Esophagus muscularis mucosa (tissue), 4 donors: ENCODE measurements around the gene PTF1A. TPM values are rescaled to one million over a fixed set of nuclear protein-coding genes. Genes with fewer than 3 reads are reported as not detected.

ENCODE experiments used
- DNase-seq: peaks from one replicate; pipeline ENCODE4 v3.0.0-alpha.2; 2017; ENCODE audit errors: extremely low spot score
- H3K27ac ChIP-seq, 4 donors: fragments of 200-600 bp; sonication (generic); replicated peaks in 1 of 4; 1 replicate in 3 of 4; 2 replicates in 1 of 4; pipeline ENCODE4 v1.5.1; 2016 to 2019; ENCODE audit warnings: mild to moderate bottlenecking in 1 of 4
- H3K27me3 ChIP-seq, 4 donors: fragments of 200-600 bp; sonication (generic); one replicate each; pipeline versions ENCODE4 v1.5.1 to v1.6.0; 2016 to 2019
- H3K36me3 ChIP-seq, 4 donors: fragments of 200-600 bp; sonication (generic); one replicate each; pipeline ENCODE4 v1.5.1; 2016 to 2019
- H3K4me1 ChIP-seq, 4 donors: fragments of 200-600 bp; sonication (generic); one replicate each; pipeline ENCODE4 v1.5.1; 2016 to 2019
- H3K4me3 ChIP-seq, 4 donors: fragments of 200-600 bp; sonication (generic); 1 replicate in 2 of 4; 2 replicates in 2 of 4; pipeline ENCODE4 v1.5.1; 2016 to 2019; ENCODE audit warnings: mild to moderate bottlenecking in 4 of 4, moderate library complexity in 1 of 4
- H3K9me3 ChIP-seq, 4 donors: fragments of 200-600 bp; sonication (generic); 1 replicate in 3 of 4; 2 replicates in 1 of 4; pipeline ENCODE4 v1.5.1; 2016 to 2019
- CTCF ChIP-seq, 3 experiments: fragments of 200-600 bp in 2 of 3; fragments of 450-650 bp in 1 of 3; sonication (generic) in 2 of 3; IDR thresholded peaks; one replicate each; pipeline ENCODE4 v1.5.1; 2017 to 2019; ENCODE audit warnings: antibody characterized with exemption in 3 of 3, mild to moderate bottlenecking in 2 of 3, moderate library complexity in 1 of 3
- EP300 ChIP-seq: sonication (generic); formaldehyde crosslinking; IDR thresholded peaks from one replicate; pipeline ENCODE4 v1.6.1; 2017; ENCODE audit warnings: antibody characterized with exemption
- POLR2A ChIP-seq: fragments of 450-650 bp; IDR thresholded peaks from one replicate; pipeline ENCODE4 v1.6.1; 2017; ENCODE audit warnings: antibody characterized with exemption, moderate library complexity, mild to moderate bottlenecking, low read depth
- POLR2AphosphoS5 ChIP-seq, 2 donors: sonication (generic); formaldehyde crosslinking; IDR thresholded peaks; one replicate each; pipeline ENCODE4 v1.6.1; 2017; ENCODE audit warnings: antibody characterized with exemption in 2 of 2
- WGBS: methylation state at CpG from one replicate; pipeline ENCODE4 v1.1.5; 2018; 5-methylcytosine and 5-hydroxymethylcytosine counted together
- intact Hi-C: fragments of 100-400 bp; cut with DNase I; formaldehyde crosslinking; loops from one replicate; pipeline ENCODE4 v1.15.1; 2023
- total RNA-seq, 4 donors: library from RNA; depleted of rRNA; stranded (reverse); fragments of >200 nt; gene quantifications; one replicate each; pipeline versions ENCODE4 v1.1.0 to v1.2.1, GENCODE V29; 2016

The PTF1A gene
- total RNA-seq, 4 donors from 2014 or later: not detected

DNA sequence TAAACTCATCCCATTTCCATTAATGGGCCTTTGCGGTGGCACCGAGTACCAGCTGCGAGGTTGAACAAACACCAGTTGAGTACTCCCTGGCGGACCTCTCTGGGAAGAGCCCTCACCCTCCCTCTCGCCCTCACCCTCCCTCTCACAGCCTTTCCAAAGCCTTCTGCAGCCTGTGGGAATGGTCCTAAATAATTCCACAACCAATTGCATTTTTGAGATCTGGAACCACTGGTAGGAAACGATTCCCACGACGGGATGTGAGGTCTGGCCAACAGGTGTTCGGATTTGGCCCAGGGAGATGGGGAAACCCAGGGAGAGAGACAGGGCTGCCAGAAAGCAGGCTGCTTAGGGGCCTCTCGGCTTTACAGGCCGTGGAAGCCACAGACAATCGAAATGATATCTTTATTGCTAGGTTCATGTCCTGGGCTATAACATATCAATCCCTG is 5.3 kb downstream of the PTF1A start:
- Histone ChIP-seq H3K9me3 (no peaks in the 10 kb centered on the region), H3K4me1 (peaks cover 8 to 27% (median 15%) of the 10 kb centered on the region in 4 donors), H3K36me3 (no peaks in the 10 kb centered on the region), H3K27me3 (peaks cover 0 to 99% (median 27%) of the 10 kb centered on the region in 4 donors), H3K4me3 (no peak overlapping the region), H3K27ac (no peak overlapping the region)
- DNase-seq: peak; percentile 53
- no peak for TF ChIP-seq POLR2A
- TF ChIP-seq POLR2AphosphoS5 (IDR thresholded peaks at IDR 0.05): no peak
- TF ChIP-seq EP300: no peak
- no peak for TF ChIP-seq CTCF (IDR thresholded peaks at IDR 0.05)
- 4% methylated on average over 11 of the region's 12 CpGs for WGBS
- intact Hi-C loops: no loop called here

- H3K9me3 ChIP-seq: no peaks in the 10 kb centered on the region
- peaks cover 5 to 16% (median 12%) of the 10 kb centered on the region in 4 donors for H3K4me1 ChIP-seq
- no peaks in the 10 kb centered on the region for H3K36me3 ChIP-seq
- TF ChIP-seq POLR2A (no peak), POLR2AphosphoS5 (IDR thresholded peaks at IDR 0.05) (no peak), CTCF (IDR thresholded peaks at IDR 0.05) (no peak), EP300 (no peak)
- H3K4me3 ChIP-seq: no peak overlapping the region
- H3K27me3 ChIP-seq: peaks cover 0 to 99% (median 26%) of the 10 kb centered on the region in 4 donors
- no peak for DNase-seq
- 6% methylated on average over 8 of the region's 13 CpGs for WGBS
- no peak overlapping the region for H3K27ac ChIP-seq
- intact Hi-C loops: no loop called here
Observed at GRCh38 chr10:23198610-23198939, 6.5 kb downstream of the PTF1A start.

GRCh38 chr10:23198940-23199767 is 7.0 kb downstream of the PTF1A start:
- no peaks in the 10 kb centered on the region for H3K9me3 ChIP-seq
- WGBS: 3% methylated on average over 12 of the region's 60 CpGs
- H3K4me1 ChIP-seq: peaks cover 5 to 16% (median 12%) of the 10 kb centered on the region in 4 donors
- TF ChIP-seq CTCF (IDR thresholded peaks at IDR 0.05) (no peak), POLR2AphosphoS5 (IDR thresholded peaks at IDR 0.05) (no peak), EP300 (no peak)
- no peak overlapping the region for H3K27ac ChIP-seq
- intact Hi-C loops: no loop called here
- peaks cover 0 to 99% (median 25%) of the 10 kb centered on the region in 4 donors for H3K27me3 ChIP-seq
- DNase-seq: peak; percentile 79
- no peaks in the 10 kb centered on the region for H3K36me3 ChIP-seq
- no peak overlapping the region for H3K4me3 ChIP-seq

DNA sequence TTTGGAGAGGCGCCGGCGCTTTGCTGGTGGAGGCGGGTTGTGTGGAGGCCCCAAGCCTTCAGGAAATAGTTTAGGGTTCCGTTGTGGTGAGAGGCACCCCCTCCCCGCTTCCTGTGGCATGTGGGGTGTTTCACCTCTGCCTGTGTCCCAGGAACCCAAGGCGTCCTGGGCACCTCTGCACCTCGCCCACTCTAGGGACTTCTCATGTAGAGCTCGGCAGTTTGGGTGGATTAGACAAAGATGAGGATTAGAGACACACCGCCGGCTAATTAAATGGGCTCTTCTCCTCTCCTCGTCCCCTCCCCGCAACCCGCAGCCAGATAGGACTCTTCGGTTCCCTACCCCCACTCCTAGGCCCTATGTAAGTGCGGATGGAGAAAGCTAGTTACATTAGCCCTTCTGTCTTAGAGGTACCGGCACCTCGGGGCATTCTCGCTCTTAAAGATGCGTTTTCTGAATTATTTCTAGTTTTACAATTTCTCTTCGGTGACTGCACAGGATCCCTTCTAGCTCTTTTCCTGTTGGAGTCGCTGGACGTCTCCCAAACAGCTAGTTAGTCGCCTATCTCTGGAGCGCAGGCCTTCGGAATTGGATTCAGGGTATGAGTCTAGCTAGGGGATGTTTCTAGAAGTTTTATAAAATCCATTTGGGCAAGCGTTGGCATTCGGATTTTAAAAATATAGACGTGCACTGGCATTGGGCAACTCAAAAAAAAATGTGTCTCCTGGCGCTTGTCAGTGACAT is 7.8 kb downstream of the PTF1A start:
- Histone ChIP-seq H3K27me3 (peaks cover 0 to 99% (median 18%) of the 10 kb centered on the region in 4 donors), H3K4me1 (peaks cover 3 to 13% (median 8%) of the 10 kb centered on the region in 4 donors), H3K9me3 (no peaks in the 10 kb centered on the region), H3K27ac (no peak overlapping the region), H3K36me3 (no peaks in the 10 kb centered on the region), H3K4me3 (no peak overlapping the region)
- peak; percentile 24 for DNase-seq
- intact Hi-C loops: no loop called here
- TF ChIP-seq POLR2AphosphoS5 (IDR thresholded peaks at IDR 0.05): no peak
- TF ChIP-seq EP300: no peak
- no peak for TF ChIP-seq CTCF (IDR thresholded peaks at IDR 0.05)
- no peak for TF ChIP-seq POLR2A
- WGBS: 4% methylated on average over 24 of the region's 30 CpGs
